Liver (tissue), 3 donors: ENCODE data around the gene TASOR2.

ENCODE experiments used
- CTCF ChIP-seq: fragments of 150-350 bp; IDR thresholded peaks from 2 replicates; pipeline ENCODE4 v1.5.1; 2017; ENCODE audit warnings: improper control_type of control experiment, low read depth, low read length; ENCODE audit not compliant: missing input control
- FOXA1 ChIP-seq: IDR thresholded peaks from 2 replicates; pipeline ENCODE4 v1.6.1; 2016; ENCODE audit warnings: antibody characterized with exemption
- MAX ChIP-seq: IDR thresholded peaks from 2 replicates; pipeline ENCODE4 v1.6.1; 2016; ENCODE audit warnings: antibody characterized with exemption
- TF ChIP-seq, protein P1 (sequence below): IDR thresholded peaks from 2 replicates; pipeline ENCODE4 v1.6.1; 2016; ENCODE audit warnings: antibody characterized with exemption
- donor health status: healthy.
- donor health status: healthy.

DNA sequence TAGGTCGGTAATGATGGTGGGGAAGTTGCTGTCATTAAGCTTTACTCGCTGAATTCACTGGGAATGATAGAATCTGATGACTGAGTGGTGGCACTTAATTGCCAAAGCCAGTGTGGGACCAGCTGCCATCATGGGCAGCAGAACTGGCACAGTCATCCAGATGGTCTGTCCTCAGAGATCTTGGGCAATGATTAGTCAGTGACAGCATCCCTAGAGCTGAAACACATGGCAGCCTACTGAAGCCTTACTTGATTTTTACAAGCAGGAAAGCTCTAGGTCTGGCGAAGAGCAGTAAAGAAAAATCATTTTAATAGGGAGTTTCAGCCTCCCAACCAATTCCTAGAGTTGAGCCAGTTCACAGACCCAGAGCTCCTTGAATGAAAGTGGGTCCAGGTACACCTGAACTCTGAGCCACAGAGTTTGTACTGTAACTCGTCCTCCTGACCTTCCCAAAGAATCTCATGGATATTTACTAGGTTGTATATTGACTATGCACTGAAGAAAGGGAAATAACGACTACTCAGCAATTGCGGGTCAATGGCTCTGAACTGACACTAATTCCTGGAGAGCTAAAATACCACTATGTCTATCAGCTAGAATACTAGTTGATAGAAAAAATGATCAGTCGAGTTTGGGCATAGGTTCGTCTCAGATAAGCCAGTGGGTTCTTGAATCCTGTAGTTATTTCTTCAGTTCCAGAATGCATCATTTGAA is 13.8 kb upstream of the TASOR2 start:
- TF ChIP-seq MAX (no peak), FOXA1 (no peak), CTCF (no peak)
- TF ChIP-seq, protein P1, sequence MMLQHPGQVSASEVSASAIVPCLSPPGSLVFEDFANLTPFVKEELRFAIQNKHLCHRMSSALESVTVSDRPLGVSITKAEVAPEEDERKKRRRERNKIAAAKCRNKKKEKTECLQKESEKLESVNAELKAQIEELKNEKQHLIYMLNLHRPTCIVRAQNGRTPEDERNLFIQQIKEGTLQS, result no peak
